GM18498 (cell line): ENCODE results near the gene NMT1.

Experiments used
- ATAC-seq: cut with Tn5 transposase; IDR thresholded peaks from one replicate; pipeline ENCODE4 v1.9.1; 2021; ENCODE audit warnings: mild to moderate bottlenecking, moderate library complexity; ENCODE audit not compliant: unreplicated experiment

NMT1 gene

GRCh38 chr17:45149037-45149668, 88.0 kb downstream of the NMT1 start:
- ATAC-seq = peak; percentile 31

GRCh38 chr17:45149669-45150664, 88.8 kb downstream of the NMT1 start:
- ATAC-seq = no peak

- ATAC-seq = no peak
Measured at GRCh38 chr17:45150911-45151809, 90.0 kb downstream of the NMT1 start.

GRCh38 chr17:45155029-45155428, 93.9 kb downstream of the NMT1 start:
- ATAC-seq = no peak

- no peak for ATAC-seq
Measured at GRCh38 chr17:45155483-45155882, 94.4 kb downstream of the NMT1 start.

GRCh38 chr17:45156242-45156641, 95.1 kb downstream of the NMT1 start:
- ATAC-seq = no peak
